H1 (cell line): ENCODE results near the gene SH3PXD2B.

ENCODE experiments used
- EP300 ChIP-seq, 2 experiments: IDR thresholded peaks; 1 replicate in 1 of 2; 2 replicates in 1 of 2; pipeline ENCODE4 v1.6.1; 2011 to 2012; ENCODE audit warnings: low read depth in 2 of 2, low read length in 2 of 2, mild to moderate bottlenecking in 2 of 2, borderline replicate concordance in 1 of 2, inconsistent platforms in 1 of 2, moderate library complexity in 1 of 2
- HDAC2 ChIP-seq, 2 experiments: fragments of 300-600 bp in 1 of 2; sonication (generic) in 1 of 2; IDR thresholded peaks; 2 replicates each; pipeline ENCODE4 v1.6.1; 2011 to 2012; ENCODE audit warnings: low read depth in 2 of 2, low read length in 2 of 2, mild to moderate bottlenecking in 2 of 2, moderate library complexity in 2 of 2, borderline replicate concordance in 1 of 2, inconsistent platforms in 1 of 2
- HDAC6 ChIP-seq: IDR thresholded peaks from one replicate; pipeline ENCODE4 v1.7.1; 2012; ENCODE audit warnings: low read depth, mild to moderate bottlenecking, inconsistent platforms, low read length, moderate library complexity
- POLR2A ChIP-seq, 2 experiments: IDR thresholded peaks; 1 replicate in 1 of 2; 2 replicates in 1 of 2; pipeline ENCODE4 v1.6.1; 2011; ENCODE audit warnings: low read depth in 2 of 2, low read length in 2 of 2, mild to moderate bottlenecking in 2 of 2; ENCODE audit errors: control extremely low read depth in 1 of 2
- SP1 ChIP-seq: IDR thresholded peaks from 2 replicates; pipeline ENCODE4 v1.6.1; 2011; ENCODE audit warnings: low read depth, low read length
- SP2 ChIP-seq: IDR thresholded peaks from 2 replicates; pipeline ENCODE4 v1.6.1; 2012; ENCODE audit warnings: mild to moderate bottlenecking, low read length, inconsistent platforms
- TF ChIP-seq, protein P1 (sequence below), 3 experiments: IDR thresholded peaks; 1 replicate in 2 of 3; 2 replicates in 1 of 3; pipeline versions ENCODE4 v1.5.1 to v1.6.1; 2011; ENCODE audit warnings: low read length in 3 of 3, mild to moderate bottlenecking in 3 of 3, inconsistent platforms in 2 of 3, low read depth in 1 of 3, moderate library complexity in 1 of 3; ENCODE audit not compliant: insufficient read depth in 1 of 3; ENCODE audit errors: control extremely low read depth in 1 of 3

DNA sequence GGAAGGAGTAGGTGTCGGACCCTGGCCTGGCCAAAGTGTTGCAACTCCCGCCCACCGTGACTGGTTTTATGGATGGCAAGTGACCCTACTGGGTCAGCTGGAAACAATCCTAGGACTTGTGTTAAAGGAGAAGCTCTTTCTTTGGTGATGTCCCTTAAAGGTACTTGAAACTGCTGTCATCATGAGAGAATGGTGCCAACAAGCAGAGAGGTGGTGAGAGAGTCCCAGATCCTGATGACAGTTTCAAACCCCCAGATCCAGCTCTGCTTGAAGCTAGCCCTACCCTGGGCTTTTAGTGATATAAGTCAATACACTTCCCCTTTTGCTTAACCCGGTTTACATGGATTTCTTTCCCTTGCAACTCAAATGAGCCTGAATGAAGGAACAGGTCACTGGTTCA lies 98.3 kb downstream of the SH3PXD2B start:
- TF ChIP-seq SP1 (no peak), SP2 (no peak), HDAC6 (no peak), POLR2A (IDR thresholded peaks at IDR 0.05; ENCODE audit: control extremely low read depth in 1 of 2, low read depth in 2 of 2, low read length in 2 of 2) (no peak), HDAC2 (IDR thresholded peaks at IDR 0.05; ENCODE audit: borderline replicate concordance in 1 of 2, low read depth in 2 of 2, low read length in 2 of 2) (no peak), EP300 (IDR thresholded peaks at IDR 0.05; ENCODE audit: borderline replicate concordance in 1 of 2, low read depth in 2 of 2, low read length in 2 of 2) (no peak)
- TF ChIP-seq, protein P1, sequence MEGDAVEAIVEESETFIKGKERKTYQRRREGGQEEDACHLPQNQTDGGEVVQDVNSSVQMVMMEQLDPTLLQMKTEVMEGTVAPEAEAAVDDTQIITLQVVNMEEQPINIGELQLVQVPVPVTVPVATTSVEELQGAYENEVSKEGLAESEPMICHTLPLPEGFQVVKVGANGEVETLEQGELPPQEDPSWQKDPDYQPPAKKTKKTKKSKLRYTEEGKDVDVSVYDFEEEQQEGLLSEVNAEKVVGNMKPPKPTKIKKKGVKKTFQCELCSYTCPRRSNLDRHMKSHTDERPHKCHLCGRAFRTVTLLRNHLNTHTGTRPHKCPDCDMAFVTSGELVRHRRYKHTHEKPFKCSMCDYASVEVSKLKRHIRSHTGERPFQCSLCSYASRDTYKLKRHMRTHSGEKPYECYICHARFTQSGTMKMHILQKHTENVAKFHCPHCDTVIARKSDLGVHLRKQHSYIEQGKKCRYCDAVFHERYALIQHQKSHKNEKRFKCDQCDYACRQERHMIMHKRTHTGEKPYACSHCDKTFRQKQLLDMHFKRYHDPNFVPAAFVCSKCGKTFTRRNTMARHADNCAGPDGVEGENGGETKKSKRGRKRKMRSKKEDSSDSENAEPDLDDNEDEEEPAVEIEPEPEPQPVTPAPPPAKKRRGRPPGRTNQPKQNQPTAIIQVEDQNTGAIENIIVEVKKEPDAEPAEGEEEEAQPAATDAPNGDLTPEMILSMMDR (IDR thresholded peaks at IDR 0.05; ENCODE audit: control extremely low read depth in 1 of 3, insufficient read depth in 1 of 3, low read depth in 1 of 3, low read length in 3 of 3): no peak
